ENCODE results near the gene SLC25A47. TPM values are rescaled to one million over a fixed set of nuclear protein-coding genes. Genes with fewer than 3 reads are reported as not detected.
"Not testable (repeated sequence)": the region's sequence is repeated elsewhere in the genome, so short reads cannot be mapped to it uniquely, and the experiment has no call there.

SLC25A47 gene
- polyA plus RNA-seq, 3 donors: 0.05 to 0.07 TPM; not detected in 1

GRCh38 chr14:100299238-100299560 lies 23.9 kb upstream of the SLC25A47 start:
- H3K27ac ChIP-seq (ENCODE audit: low read depth, low read length): no peak overlapping the region
- WGBS, 3 donors: 91 to 94% (median 92%) methylated on average over 6 of the region's 6 CpGs

GRCh38 chr14:100302616-100303015 lies 20.5 kb upstream of the SLC25A47 start:
- WGBS, 3 donors: 29 to 53% (median 53%) methylated on average over 2 of the region's 2 CpGs
- no peak overlapping the region for H3K27ac ChIP-seq (ENCODE audit: low read depth, low read length)

GRCh38 chr14:100303179-100303578 lies 20.0 kb upstream of the SLC25A47 start:
- WGBS, 3 donors: 67 to 71% (median 70%) methylated on average over 8 of the region's 8 CpGs

GRCh38 chr14:100303925-100304324 lies 19.2 kb upstream of the SLC25A47 start:
- H3K27ac ChIP-seq (ENCODE audit: low read depth, low read length): no peak overlapping the region
- WGBS, 3 donors: 59 to 74% (median 71%) methylated on average over 4 of the region's 4 CpGs

More at GRCh38 chr14:100303179-100303578, 20.0 kb upstream of the SLC25A47 start:
- H3K27ac ChIP-seq (ENCODE audit: low read depth, low read length): no peak overlapping the region

GRCh38 chr14:100304825-100305323 lies 18.3 kb upstream of the SLC25A47 start:
- WGBS, 3 donors: 7 to 9% (median 7%) methylated on average over 21 to 22 of the region's 23 CpGs
- H3K27ac ChIP-seq (ENCODE audit: low read depth, low read length): no peak overlapping the region

GRCh38 chr14:100305324-100306100 lies 17.6 kb upstream of the SLC25A47 start:
- no peak overlapping the region for H3K27ac ChIP-seq (ENCODE audit: low read depth, low read length)
- WGBS, 3 donors: 0 to 1% (median 1%) methylated on average over 50 to 65 of the region's 65 CpGs

- no peak within 1 kb of the TSS for H3K27ac ChIP-seq (ENCODE audit: low read depth, low read length)
- 0 to 1% (median 1%) methylated on average over 67 to 131 of the region's 131 CpGs for WGBS, 3 donors
These were observed 16.8 kb upstream of the SLC25A47 start, which contains the start of gene SLC25A29 for GRCh38 chr14:100306101-100306997. Gene SLC25A29, minus strand, starts transcription at chr14:100306444. Its CDS starts 212 bp downstream, at chr14:100306232.

- H3K27ac ChIP-seq (ENCODE audit: low read depth, low read length): no peak overlapping the region
- WGBS, 3 donors: 7 to 20% (median 8%) methylated on average over 40 to 49 of the region's 49 CpGs
These were observed 16.0 kb upstream of the SLC25A47 start for GRCh38 chr14:100306998-100307765.

- H3K27ac ChIP-seq (ENCODE audit: low read depth, low read length): no peak overlapping the region
- WGBS, 3 donors: 87 to 90% (median 87%) methylated on average over 5 of the region's 5 CpGs
These were observed 15.2 kb upstream of the SLC25A47 start for GRCh38 chr14:100307766-100308426.

GRCh38 chr14:100308427-100308792 lies 14.7 kb upstream of the SLC25A47 start:
- not testable (repeated sequence) for H3K27ac ChIP-seq (ENCODE audit: low read depth, low read length)
- WGBS, 3 donors: 78 to 86% (median 78%) methylated on average over 6 of the region's 6 CpGs

- 53 to 78% (median 56%) methylated on average over 8 of the region's 8 CpGs for WGBS, 3 donors
- H3K27ac ChIP-seq (ENCODE audit: low read depth, low read length): no peak overlapping the region
These were observed 14.0 kb upstream of the SLC25A47 start for GRCh38 chr14:100309028-100309737.

- not testable (repeated sequence) for H3K27ac ChIP-seq (ENCODE audit: low read depth, low read length)
- 20 to 35% (median 24%) methylated on average over 18 of the region's 18 CpGs for WGBS, 3 donors
These were observed 10.8 kb upstream of the SLC25A47 start for GRCh38 chr14:100312110-100312876.

GRCh38 chr14:100312877-100313400 lies 10.2 kb upstream of the SLC25A47 start:
- 49 to 63% (median 50%) methylated on average over 10 of the region's 10 CpGs for WGBS, 3 donors
- no peak overlapping the region for H3K27ac ChIP-seq (ENCODE audit: low read depth, low read length)

GRCh38 chr14:100313464-100314230 lies 9.5 kb upstream of the SLC25A47 start:
- WGBS, 3 donors: 88 to 92% (median 91%) methylated on average over 26 of the region's 26 CpGs

GRCh38 chr14:100314724-100315123 lies 8.4 kb upstream of the SLC25A47 start:
- H3K27ac ChIP-seq (ENCODE audit: low read depth, low read length): no peak overlapping the region
- 95 to 97% (median 95%) methylated on average over 6 of the region's 6 CpGs for WGBS, 3 donors

More at GRCh38 chr14:100313464-100314230, 9.5 kb upstream of the SLC25A47 start:
- no peak overlapping the region for H3K27ac ChIP-seq (ENCODE audit: low read depth, low read length)

- no peak overlapping the region for H3K27ac ChIP-seq (ENCODE audit: low read depth, low read length)
- WGBS, 3 donors: 86 to 90% (median 89%) methylated on average over 6 of the region's 6 CpGs
These were observed 5.8 kb upstream of the SLC25A47 start for GRCh38 chr14:100317389-100317788.
